Ishikawa (cell line): ENCODE results near the gene SMARCC1.

ENCODE experiments used
- CEBPB ChIP-seq: IDR thresholded peaks from 2 replicates; pipeline ENCODE4 v1.6.1; 2012
- CREB1 ChIP-seq: IDR thresholded peaks from 2 replicates; pipeline ENCODE4 v1.6.1; 2012; ENCODE audit warnings: low read depth
- EGR1 ChIP-seq: IDR thresholded peaks from 2 replicates; pipeline ENCODE4 v1.6.1; 2012
- EP300 ChIP-seq: IDR thresholded peaks from 2 replicates; pipeline ENCODE4 v1.6.1; 2012; ENCODE audit warnings: borderline replicate concordance
- FOXM1 ChIP-seq: IDR thresholded peaks from 2 replicates; pipeline ENCODE4 v1.6.1; 2012; ENCODE audit warnings: low read depth, borderline replicate concordance
- NFIC ChIP-seq: IDR thresholded peaks from 2 replicates; pipeline ENCODE4 v1.6.1; 2012
- RAD21 ChIP-seq: IDR thresholded peaks from 2 replicates; pipeline ENCODE4 v1.6.1; 2012; ENCODE audit warnings: low read depth
- TAF1 ChIP-seq: IDR thresholded peaks from 2 replicates; pipeline ENCODE4 v1.6.1; 2012; ENCODE audit warnings: low read depth, mild to moderate bottlenecking
- TCF12 ChIP-seq: IDR thresholded peaks from 2 replicates; pipeline ENCODE4 v1.6.1; 2012; ENCODE audit warnings: low read depth
- TEAD4 ChIP-seq: IDR thresholded peaks from 2 replicates; pipeline ENCODE4 v1.6.1; 2012
- ZBTB7A ChIP-seq: IDR thresholded peaks from 2 replicates; pipeline ENCODE4 v1.6.1; 2012; ENCODE audit warnings: low read depth
- TF ChIP-seq, protein P1 (sequence below): IDR thresholded peaks from 2 replicates; pipeline ENCODE4 v1.6.1; 2012
- TF ChIP-seq, protein P2 (sequence below): IDR thresholded peaks from 2 replicates; pipeline ENCODE4 v1.6.1; 2012; ENCODE audit warnings: low read depth, mild to moderate bottlenecking
- TF ChIP-seq, protein P3 (sequence below): IDR thresholded peaks from 2 replicates; pipeline ENCODE4 v1.6.1; 2012

The SMARCC1 gene

DNA sequence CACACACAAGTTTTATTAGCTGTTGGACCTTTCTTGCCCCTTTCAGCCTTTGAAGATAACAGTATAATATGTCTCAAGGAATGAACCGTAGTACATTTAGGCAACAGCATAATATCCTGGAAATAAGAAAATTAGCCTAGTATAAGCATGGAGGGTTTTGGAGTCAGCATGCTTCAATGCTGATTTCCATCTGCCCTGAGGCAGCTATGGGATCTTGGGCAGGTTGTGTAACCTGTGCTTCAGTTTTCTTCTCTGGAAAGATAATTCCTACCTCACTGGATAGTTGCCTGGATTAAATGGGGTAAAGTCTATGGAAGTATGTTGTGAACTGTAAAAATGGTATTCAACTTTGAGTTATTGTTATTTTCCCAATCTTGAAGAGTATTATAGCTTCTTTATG, 22.9 kb upstream of the SMARCC1 start:
- TF ChIP-seq ZBTB7A = no peak
- no peak for TF ChIP-seq TCF12
- TF ChIP-seq TAF1 = no peak
- TF ChIP-seq, protein P1, sequence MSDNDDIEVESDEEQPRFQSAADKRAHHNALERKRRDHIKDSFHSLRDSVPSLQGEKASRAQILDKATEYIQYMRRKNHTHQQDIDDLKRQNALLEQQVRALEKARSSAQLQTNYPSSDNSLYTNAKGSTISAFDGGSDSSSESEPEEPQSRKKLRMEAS = no peak
- TF ChIP-seq, protein P2, sequence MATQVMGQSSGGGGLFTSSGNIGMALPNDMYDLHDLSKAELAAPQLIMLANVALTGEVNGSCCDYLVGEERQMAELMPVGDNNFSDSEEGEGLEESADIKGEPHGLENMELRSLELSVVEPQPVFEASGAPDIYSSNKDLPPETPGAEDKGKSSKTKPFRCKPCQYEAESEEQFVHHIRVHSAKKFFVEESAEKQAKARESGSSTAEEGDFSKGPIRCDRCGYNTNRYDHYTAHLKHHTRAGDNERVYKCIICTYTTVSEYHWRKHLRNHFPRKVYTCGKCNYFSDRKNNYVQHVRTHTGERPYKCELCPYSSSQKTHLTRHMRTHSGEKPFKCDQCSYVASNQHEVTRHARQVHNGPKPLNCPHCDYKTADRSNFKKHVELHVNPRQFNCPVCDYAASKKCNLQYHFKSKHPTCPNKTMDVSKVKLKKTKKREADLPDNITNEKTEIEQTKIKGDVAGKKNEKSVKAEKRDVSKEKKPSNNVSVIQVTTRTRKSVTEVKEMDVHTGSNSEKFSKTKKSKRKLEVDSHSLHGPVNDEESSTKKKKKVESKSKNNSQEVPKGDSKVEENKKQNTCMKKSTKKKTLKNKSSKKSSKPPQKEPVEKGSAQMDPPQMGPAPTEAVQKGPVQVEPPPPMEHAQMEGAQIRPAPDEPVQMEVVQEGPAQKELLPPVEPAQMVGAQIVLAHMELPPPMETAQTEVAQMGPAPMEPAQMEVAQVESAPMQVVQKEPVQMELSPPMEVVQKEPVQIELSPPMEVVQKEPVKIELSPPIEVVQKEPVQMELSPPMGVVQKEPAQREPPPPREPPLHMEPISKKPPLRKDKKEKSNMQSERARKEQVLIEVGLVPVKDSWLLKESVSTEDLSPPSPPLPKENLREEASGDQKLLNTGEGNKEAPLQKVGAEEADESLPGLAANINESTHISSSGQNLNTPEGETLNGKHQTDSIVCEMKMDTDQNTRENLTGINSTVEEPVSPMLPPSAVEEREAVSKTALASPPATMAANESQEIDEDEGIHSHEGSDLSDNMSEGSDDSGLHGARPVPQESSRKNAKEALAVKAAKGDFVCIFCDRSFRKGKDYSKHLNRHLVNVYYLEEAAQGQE = no peak
- TF ChIP-seq EP300 = no peak
- TF ChIP-seq NFIC = no peak
- no peak for TF ChIP-seq RAD21
- no peak for TF ChIP-seq CEBPB
- TF ChIP-seq CREB1 = no peak
- TF ChIP-seq, protein P3, sequence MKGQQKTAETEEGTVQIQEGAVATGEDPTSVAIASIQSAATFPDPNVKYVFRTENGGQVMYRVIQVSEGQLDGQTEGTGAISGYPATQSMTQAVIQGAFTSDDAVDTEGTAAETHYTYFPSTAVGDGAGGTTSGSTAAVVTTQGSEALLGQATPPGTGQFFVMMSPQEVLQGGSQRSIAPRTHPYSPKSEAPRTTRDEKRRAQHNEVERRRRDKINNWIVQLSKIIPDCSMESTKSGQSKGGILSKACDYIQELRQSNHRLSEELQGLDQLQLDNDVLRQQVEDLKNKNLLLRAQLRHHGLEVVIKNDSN = no peak
- no peak for TF ChIP-seq TEAD4
- TF ChIP-seq FOXM1 = no peak
- no peak for TF ChIP-seq EGR1

DNA sequence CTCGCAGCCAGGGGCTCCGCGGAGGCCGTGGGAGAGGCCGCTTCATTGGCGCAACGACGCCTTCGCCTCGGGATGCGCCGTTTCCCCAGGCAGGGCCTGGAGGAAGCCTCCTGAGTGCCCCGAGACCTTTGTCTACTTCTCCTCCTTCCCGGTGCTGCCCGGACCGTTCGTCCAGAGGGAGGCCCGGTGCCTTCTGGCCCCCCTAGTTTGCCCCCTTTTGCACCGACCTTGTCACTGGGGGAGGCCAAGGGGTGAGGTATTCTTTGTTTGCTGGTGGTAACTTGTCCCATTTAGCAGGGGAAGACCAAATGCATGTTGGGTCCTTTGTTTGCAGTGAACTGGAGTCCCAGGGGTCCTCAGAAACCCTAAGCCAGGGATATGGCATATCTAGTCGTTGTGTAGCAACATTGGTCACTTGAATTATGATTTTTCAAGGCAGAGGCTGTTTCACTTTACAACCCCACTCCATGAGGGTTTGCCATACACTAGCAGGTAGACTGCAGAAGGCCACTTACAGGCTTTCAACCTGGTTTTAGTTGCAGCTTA, 21.9 kb upstream of the SMARCC1 start:
- TF ChIP-seq, protein P1 = no peak; the same call in 1 of the 2 replicates
- TF ChIP-seq TEAD4 (no peak), RAD21 (no peak), CREB1 (no peak), FOXM1 (no peak), TAF1 (no peak), EP300 (no peak)
- TF ChIP-seq, protein P2 = no peak

DNA sequence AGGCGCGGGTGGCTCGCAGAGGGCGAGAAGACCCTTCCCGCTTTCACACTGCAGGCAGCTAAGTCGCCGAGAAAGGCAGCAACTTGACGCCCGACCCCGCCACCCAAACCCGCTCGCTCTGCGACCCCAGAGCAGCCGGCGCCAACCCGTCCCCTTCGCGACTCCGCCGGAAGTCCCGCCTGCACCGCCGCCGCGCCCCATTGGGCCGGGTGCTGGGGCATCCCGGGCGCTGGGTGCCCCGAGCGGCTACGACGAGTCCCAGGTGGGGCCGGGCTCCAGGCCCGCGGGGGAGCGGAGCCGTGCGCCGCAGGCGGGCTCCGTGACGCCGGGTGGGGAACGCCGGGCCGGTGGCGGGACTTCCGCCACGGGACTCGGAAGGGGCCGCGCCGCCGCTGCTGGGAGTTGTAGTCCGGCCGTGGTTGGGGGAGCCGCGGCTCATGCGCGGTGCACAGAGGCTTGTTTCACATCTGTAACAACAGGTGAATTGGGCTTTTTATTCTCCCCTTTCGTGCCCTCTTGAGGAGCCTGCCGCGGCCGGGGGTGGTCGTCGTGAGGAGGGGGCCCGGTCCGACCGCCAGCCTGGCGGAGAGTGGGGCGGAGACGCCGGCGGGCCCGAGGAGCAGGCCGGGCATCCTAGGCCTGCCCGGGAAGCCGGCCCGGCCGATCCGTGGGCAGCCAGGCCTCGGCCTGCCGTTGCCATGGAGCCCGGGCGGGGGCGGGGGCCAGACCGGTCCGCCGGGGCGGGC, 21.2 kb upstream of the SMARCC1 start, which contains the start of gene DHX30:
TSS of gene DHX30 (plus strand) at position 405 of the 746 bp plus-strand sequence. CDS start 7,546 bp downstream, outside the sequence.
- TF ChIP-seq, protein P1 = 0 out of 2 replicates have a peak, but pooled peaks have one; percentile 8
- TF ChIP-seq, protein P3 = peak; percentile 91
- peak; percentile 56; the same call in 1 of the 2 replicates for TF ChIP-seq TAF1
- no peak for TF ChIP-seq CEBPB
- 0 out of 2 replicates have a peak, but pooled peaks have one; percentile 5 for TF ChIP-seq ZBTB7A
- TF ChIP-seq EGR1 = peak; percentile 88
- TF ChIP-seq TCF12 = no peak; the same call in 1 of the 2 replicates
- no peak for TF ChIP-seq FOXM1
- TF ChIP-seq, protein P2 = no peak

DNA sequence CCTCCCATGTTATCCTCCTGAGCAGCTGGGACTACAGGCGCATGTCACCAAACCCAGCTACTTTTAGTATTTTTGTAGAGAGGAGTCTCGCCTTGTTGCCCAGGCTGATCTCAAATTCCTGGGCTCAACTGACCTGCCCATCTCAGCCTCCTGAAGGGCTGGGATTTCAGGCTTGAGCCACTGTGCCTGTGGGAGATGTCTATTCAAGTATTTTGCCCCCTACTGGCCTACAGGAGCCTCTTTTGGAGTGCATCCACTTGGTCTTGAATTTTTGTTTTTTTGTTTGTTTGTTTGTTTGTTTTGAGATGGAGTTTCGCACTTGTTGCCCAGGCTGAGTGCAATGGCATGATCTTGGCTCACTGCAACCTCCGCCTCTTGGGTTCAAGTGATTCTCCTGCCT, 18.0 kb upstream of the SMARCC1 start:
- TF ChIP-seq EGR1 (no peak), TEAD4 (no peak), ZBTB7A (no peak), EP300 (no peak)
- TF ChIP-seq, protein P2 = no peak
